ENCODE data around the gene OTC. TPM values are rescaled to one million over a fixed set of nuclear protein-coding genes. Genes with fewer than 3 reads are reported as not detected.

The OTC gene
- total RNA-seq, 2 experiments from 2014 or later, result not detected

GRCh38 chrX:38458071-38458470 is 105.7 kb downstream of the OTC start:
- Histone ChIP-seq H3K4me3 (ENCODE audit: low read depth, low read length, poor library complexity, severe bottlenecking) (no peak overlapping the region), H2AFZ (ENCODE audit: low read length) (no peak overlapping the region), H3K4me1 (ENCODE audit: insufficient read depth, low read length, poor library complexity, severe bottlenecking) (no peaks in the 10 kb centered on the region), H3K9me3 (ENCODE audit: low read length) (no peaks in the 10 kb centered on the region), H3K36me3 (ENCODE audit: insufficient read depth, low read length) (no peaks in the 10 kb centered on the region), H3K27ac (ENCODE audit: low read depth, low read length, poor library complexity, severe bottlenecking) (no peak overlapping the region), H3K79me2 (ENCODE audit: insufficient read depth, low read depth, low read length) (no peaks in the 10 kb centered on the region), H3K9me2 (ENCODE audit: insufficient read depth, low read length) (no peaks in the 10 kb centered on the region), H4K20me1 (ENCODE audit: insufficient read depth, low read length) (no peaks in the 10 kb centered on the region), H3K4me2 (ENCODE audit: low read length) (no peak overlapping the region)
- no peak for DNase-seq (ENCODE audit: low spot score)
- ChIA-PET CTCF (ENCODE audit: unreplicated experiment) (no interaction called here), POLR2A (interaction anchor here (0.6 kb wide), 1 partner anchor 36 kb away, joined by 3 read pairs; no protein-coding TSS in a partner anchor)
- TF ChIP-seq CTCF (conservative IDR thresholded peaks at IDR 0.05; ENCODE audit: low read length) (no peak), EZH2phosphoT487 (IDR thresholded peaks at IDR 0.05; ENCODE audit: borderline replicate concordance, low read depth, low read length) (no peak)
- BruUV-seq (replicated peaks), result no TSS peak
- intact Hi-C loops (cut with micrococcal nuclease; ENCODE audit: unreplicated experiment), result no loop called here

DNA sequence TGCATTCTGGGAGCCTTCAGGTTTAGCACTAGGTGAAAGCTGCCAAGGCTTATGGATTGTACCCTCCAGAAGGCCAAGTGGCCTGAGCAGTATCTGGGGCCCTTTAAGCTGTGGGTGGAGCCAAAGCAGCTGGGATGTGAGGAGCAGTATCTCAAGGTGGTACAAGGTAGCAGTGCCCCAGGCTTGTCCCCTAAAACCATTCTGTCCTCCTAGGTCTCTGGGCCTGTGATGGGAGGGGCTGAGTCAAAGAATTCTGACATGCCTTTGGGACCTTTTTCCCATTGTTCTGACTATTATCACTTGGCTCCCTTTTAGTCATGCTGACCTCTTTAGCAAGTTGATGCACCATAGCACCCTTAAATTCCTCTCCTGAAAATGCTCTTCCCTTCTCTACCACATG is 109.9 kb downstream of the OTC start:
- no peak overlapping the region for H3K4me3 ChIP-seq (ENCODE audit: low read depth, low read length, poor library complexity, severe bottlenecking)
- no TSS peak for BruUV-seq (replicated peaks)
- H2AFZ ChIP-seq (ENCODE audit: low read length), result no peak overlapping the region
- no peaks in the 10 kb centered on the region for H3K36me3 ChIP-seq (ENCODE audit: insufficient read depth, low read length)
- H3K9me3 ChIP-seq (ENCODE audit: low read length), result no peaks in the 10 kb centered on the region
- TF ChIP-seq EZH2phosphoT487 (IDR thresholded peaks at IDR 0.05; ENCODE audit: borderline replicate concordance, low read depth, low read length), result no peak
- TF ChIP-seq CTCF (conservative IDR thresholded peaks at IDR 0.05; ENCODE audit: low read length), result no peak
- ChIA-PET POLR2A (no interaction called here), CTCF (ENCODE audit: unreplicated experiment) (no interaction called here)
- intact Hi-C loops (cut with micrococcal nuclease; ENCODE audit: unreplicated experiment), result no loop called here
- H3K27ac ChIP-seq (ENCODE audit: low read depth, low read length, poor library complexity, severe bottlenecking), result no peak overlapping the region
- no peaks in the 10 kb centered on the region for H4K20me1 ChIP-seq (ENCODE audit: insufficient read depth, low read length)
- H3K9me2 ChIP-seq (ENCODE audit: insufficient read depth, low read length), result no peaks in the 10 kb centered on the region
- no peak overlapping the region for H3K4me2 ChIP-seq (ENCODE audit: low read length)
- H3K4me1 ChIP-seq (ENCODE audit: insufficient read depth, low read length, poor library complexity, severe bottlenecking), result no peaks in the 10 kb centered on the region
- no peak for DNase-seq (ENCODE audit: low spot score)
- no peaks in the 10 kb centered on the region for H3K79me2 ChIP-seq (ENCODE audit: insufficient read depth, low read depth, low read length)

DNA sequence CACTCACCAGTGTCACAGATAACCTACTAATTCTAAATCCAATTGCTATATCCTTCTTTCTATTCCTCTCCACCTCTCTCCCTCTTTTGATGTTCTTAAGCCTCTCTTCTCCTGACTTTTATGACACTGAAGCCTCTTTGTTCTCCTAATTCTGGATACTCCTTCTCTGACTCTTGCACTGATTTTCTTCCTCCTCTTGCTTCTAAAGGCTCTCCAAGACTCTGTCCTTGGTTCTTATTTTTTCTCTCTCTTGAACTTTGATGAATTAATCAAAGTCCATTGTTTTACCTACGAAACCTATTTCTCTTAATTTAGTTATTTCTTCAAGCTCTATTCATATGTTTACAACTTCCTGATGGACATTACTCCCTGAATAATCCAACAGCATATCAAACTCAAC is 113.3 kb downstream of the OTC start:
- POLR2A ChIA-PET, result no interaction called here

More for the DNA sequence above, 113.3 kb downstream of the OTC start:
- Histone ChIP-seq H3K4me2 (ENCODE audit: low read length) (no peak overlapping the region), H3K4me3 (ENCODE audit: low read depth, low read length, poor library complexity, severe bottlenecking) (no peak overlapping the region), H3K9me2 (ENCODE audit: insufficient read depth, low read length) (no peaks in the 10 kb centered on the region), H3K9me3 (ENCODE audit: low read length) (no peaks in the 10 kb centered on the region), H3K36me3 (ENCODE audit: insufficient read depth, low read length) (no peaks in the 10 kb centered on the region), H2AFZ (ENCODE audit: low read length) (no peak overlapping the region), H3K79me2 (ENCODE audit: insufficient read depth, low read depth, low read length) (no peaks in the 10 kb centered on the region), H3K27ac (ENCODE audit: low read depth, low read length, poor library complexity, severe bottlenecking) (no peak overlapping the region), H4K20me1 (ENCODE audit: insufficient read depth, low read length) (no peaks in the 10 kb centered on the region), H3K4me1 (ENCODE audit: insufficient read depth, low read length, poor library complexity, severe bottlenecking) (no peaks in the 10 kb centered on the region)
- DNase-seq (ENCODE audit: low spot score), result no peak
- CTCF ChIA-PET (ENCODE audit: unreplicated experiment), result no interaction called here
- no TSS peak for BruUV-seq (replicated peaks)
- TF ChIP-seq CTCF (conservative IDR thresholded peaks at IDR 0.05; ENCODE audit: low read length) (no peak), EZH2phosphoT487 (IDR thresholded peaks at IDR 0.05; ENCODE audit: borderline replicate concordance, low read depth, low read length) (no peak)
- intact Hi-C loops (cut with micrococcal nuclease; ENCODE audit: unreplicated experiment), result no loop called here

All from OCI-LY7 (cell line).